Left forelimb (tissue), 1 donor: ENCODE results near the gene ENOX1.

Experiments
- DNase-seq: peaks from one replicate; pipeline ENCODE4 v3.0.0-alpha.2; 2018; ENCODE audit warnings: low spot score

Gene ENOX1

GRCh38 chr13:43669964-43670363, 116.8 kb downstream of the ENOX1 start:
- no peak for DNase-seq

- DNase-seq, result no peak
Measured at GRCh38 chr13:43669101-43669500, 117.7 kb downstream of the ENOX1 start.

GRCh38 chr13:43666403-43666802, 120.4 kb downstream of the ENOX1 start:
- no peak for DNase-seq

- no peak for DNase-seq
Measured at GRCh38 chr13:43665388-43665787, 121.4 kb downstream of the ENOX1 start.

- DNase-seq, result no peak
Measured at GRCh38 chr13:43664700-43665191, 122.0 kb downstream of the ENOX1 start.

- no peak for DNase-seq
Measured at GRCh38 chr13:43663474-43664090, 123.2 kb downstream of the ENOX1 start.

GRCh38 chr13:43662976-43663375, 123.8 kb downstream of the ENOX1 start:
- DNase-seq, result no peak

GRCh38 chr13:43661161-43661830, 125.5 kb downstream of the ENOX1 start:
- no peak for DNase-seq

- DNase-seq, result no peak
Measured at GRCh38 chr13:43657485-43657884, 129.3 kb downstream of the ENOX1 start.

- DNase-seq, result no peak
Measured at GRCh38 chr13:43653980-43654379, 132.8 kb downstream of the ENOX1 start.

GRCh38 chr13:43653395-43653794, 133.4 kb downstream of the ENOX1 start:
- no peak for DNase-seq

- no peak for DNase-seq
Measured at GRCh38 chr13:43652760-43653159, 134.0 kb downstream of the ENOX1 start.

GRCh38 chr13:43650882-43651281, 135.9 kb downstream of the ENOX1 start:
- DNase-seq, result no peak

- DNase-seq, result no peak
Measured at GRCh38 chr13:43648733-43649132, 138.0 kb downstream of the ENOX1 start.

GRCh38 chr13:43647471-43647870, 139.3 kb downstream of the ENOX1 start:
- no peak for DNase-seq

- no peak for DNase-seq
Measured at GRCh38 chr13:43640476-43640875, 146.3 kb downstream of the ENOX1 start.

GRCh38 chr13:43631106-43631505, 155.7 kb downstream of the ENOX1 start:
- DNase-seq, result no peak

- DNase-seq, result no peak
Measured at GRCh38 chr13:43629691-43630480, 156.9 kb downstream of the ENOX1 start.

- DNase-seq, result no peak
Measured at GRCh38 chr13:43626994-43627393, 159.8 kb downstream of the ENOX1 start.

- no peak for DNase-seq
Measured at GRCh38 chr13:43614063-43614462, 172.7 kb downstream of the ENOX1 start.

GRCh38 chr13:43611281-43612273, 175.2 kb downstream of the ENOX1 start:
- no peak for DNase-seq
